A549 (cell line): Measurements from ENCODE around the gene GPHB5. TPM values are rescaled to one million over a fixed set of nuclear protein-coding genes. Genes with fewer than 3 reads are reported as not detected.

Experiments
- polyA plus RNA-seq, 4 experiments: library from polyadenylated mRNA; depleted of rRNA in 3 of 4; stranded (reverse); fragments of >200 nt; fragmentation: RNase III in 1 of 4; extraction: RNeasy Plus Mini Kit Qiagen cat#74134 plus additional on column Dnase treatment in 1 of 4; gene quantifications; 2 replicates in 3 of 4; 3 replicates in 1 of 4; pipeline ENCODE4 v1.2.3, GENCODE V29; 2011 to 2017

GPHB5 gene
- polyA plus RNA-seq, 2 of the 4 experiments (the other 2 are of a cell fraction) = not detected

Other genes with a start within 250 kb of the GPHB5 start
- gene RHOJ, start 114.5 kb downstream of the GPHB5 start, polyA plus RNA-seq (2011; rRNA removed) = not detected in 2 replicates
- not detected in 3 replicates for gene RHOJ, start 114.5 kb downstream of the GPHB5 start, polyA plus RNA-seq (2017; fragmentation: RNase III; extraction: RNeasy Plus Mini Kit Qiagen cat#74134 plus additional on column Dnase treatment)
- 23.2 and 25.0 TPM in 2 replicates for gene PPP2R5E, start 224.4 kb upstream of the GPHB5 start, polyA plus RNA-seq (2011; rRNA removed)
- 21.4 to 23.3 TPM (median 22.6 TPM) in 3 replicates for gene PPP2R5E, start 224.4 kb upstream of the GPHB5 start, polyA plus RNA-seq (2017; fragmentation: RNase III; extraction: RNeasy Plus Mini Kit Qiagen cat#74134 plus additional on column Dnase treatment)